ENCODE measurements around the gene CFAP44. TPM values are rescaled to one million over a fixed set of nuclear protein-coding genes. Genes with fewer than 3 reads are reported as not detected.

Gene CFAP44
- total RNA-seq, 1 experiment from 2014 or later, result 3.7 TPM

DNA sequence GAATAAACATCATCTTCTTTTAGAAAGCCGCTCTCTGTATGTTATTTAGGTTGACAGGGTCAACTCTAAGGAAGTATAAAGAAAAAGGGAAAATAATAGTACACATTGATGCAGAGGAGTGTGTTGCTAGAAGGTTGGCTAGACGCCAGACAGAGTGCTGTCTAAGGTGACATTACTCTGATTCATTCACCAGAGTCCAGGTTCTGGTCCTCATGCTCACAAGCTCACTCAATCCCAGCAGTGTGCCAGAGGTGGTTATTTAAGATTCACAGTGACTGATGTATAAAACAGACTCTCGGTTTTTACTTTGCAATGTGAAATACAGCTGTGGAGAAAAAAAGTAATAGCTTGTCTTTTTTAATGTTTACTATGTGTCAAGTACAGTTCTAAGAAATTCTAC is 1.7 kb downstream of the CFAP44 start:
- H3K4ac ChIP-seq (ENCODE audit: low read depth, low read length), result no peak overlapping the region
- H3T11ph ChIP-seq (ENCODE audit: low read length), result no peak overlapping the region
- H3K18ac ChIP-seq (ENCODE audit: insufficient read length, low read depth, low read length), result no peak overlapping the region
- H2BK5ac ChIP-seq (ENCODE audit: insufficient read length, low read length), result no peak overlapping the region
- no peak overlapping the region for H3K4me2 ChIP-seq (ENCODE audit: insufficient read depth, insufficient read length, low read length)
- H4K5ac ChIP-seq (ENCODE audit: insufficient read length, low read depth, low read length), result no peak overlapping the region
- H3K56ac ChIP-seq (ENCODE audit: insufficient read length, low read depth, low read length), result no peak overlapping the region
- H2BK15ac ChIP-seq (ENCODE audit: low read depth, low read length), result no peak overlapping the region
- no peaks in the 10 kb centered on the region for H3K79me1 ChIP-seq (ENCODE audit: insufficient read depth, low read depth, low read length, poor library complexity, severe bottlenecking)
- no peak overlapping the region for H2AFZ ChIP-seq (ENCODE audit: low read length)
- no peaks in the 10 kb centered on the region for H3K9me3 Mint-ChIP-seq
- H2BK20ac ChIP-seq (ENCODE audit: low read depth, low read length, poor library complexity, severe bottlenecking), result no peak overlapping the region
- no peaks in the 10 kb centered on the region for H3K27me3 ChIP-seq (ENCODE audit: insufficient read depth, low read length)
- no peak overlapping the region for H2AK5ac ChIP-seq (ENCODE audit: insufficient read length, low read length)
- H4K8ac ChIP-seq (replicated peaks; ENCODE audit: insufficient read length, low read depth, low read length), result no peak overlapping the region
- WGBS (ENCODE audit: extremely low coverage, insufficient read length, low lambda C conversion rate), result no CpG with 5 or more reads among the region's 3 CpGs
- H3K23me2 ChIP-seq (ENCODE audit: insufficient read length, low read depth, low read length, poor library complexity, severe bottlenecking), result peaks cover 4% of the 10 kb centered on the region
- H2BK12ac ChIP-seq (ENCODE audit: insufficient read length, low read depth, low read length), result no peak overlapping the region
- no peak overlapping the region for H3K27ac Mint-ChIP-seq
- no peak overlapping the region for H2BK120ac ChIP-seq (ENCODE audit: low read depth, low read length, poor library complexity, severe bottlenecking)
- no peaks in the 10 kb centered on the region for H4K20me1 ChIP-seq (ENCODE audit: control insufficient read depth, insufficient read depth, insufficient read length)
- peaks cover 2 to 4% of the 10 kb centered on the region in 2 experiments; a peak in 3 of 4 replicates for H3K4me1 Mint-ChIP-seq
- no peak overlapping the region for H3K14ac ChIP-seq (ENCODE audit: insufficient read depth, low read length)
- no peak overlapping the region for H3K27ac ChIP-seq (ENCODE audit: insufficient read length, low read depth, low read length)
- H3K4me1 ChIP-seq (ENCODE audit: insufficient read depth, low read length), result no peaks in the 10 kb centered on the region
- no peaks in the 10 kb centered on the region; a peak in 1 of 7 replicates for H3K36me3 Mint-ChIP-seq (ENCODE audit: insufficient read depth in 1 of 3, low read depth in 3 of 3)
- H3K9me3 ChIP-seq (ENCODE audit: control insufficient read depth, low read depth, low read length), result no peaks in the 10 kb centered on the region
- H3K23ac ChIP-seq (ENCODE audit: insufficient read length, low read depth, low read length), result no peak overlapping the region
- no peaks in the 10 kb centered on the region for H3K79me2 ChIP-seq (ENCODE audit: insufficient read depth, low read length)
- DNase-seq, result no peak
- H4K91ac ChIP-seq (ENCODE audit: insufficient read length, low read depth, low read length), result no peak overlapping the region
- no peak overlapping the region for H3K9ac ChIP-seq (ENCODE audit: extremely low read depth, insufficient read length, low read length)
- H3K4me3 Mint-ChIP-seq, result no peak overlapping the region
- no peak for TF ChIP-seq CTCF (conservative IDR thresholded peaks at IDR 0.05)
- H3K27me3 Mint-ChIP-seq (ENCODE audit: low read depth), result no peaks in the 10 kb centered on the region

Data from H9 (cell line).